NCI-H146 (cell line): ENCODE data around the gene CPVL.

Experiments
- DNase-seq: peaks from one replicate; lab custom pipeline; 2025; lab: John Stamatoyannopoulos, UW

The CPVL gene

DNA sequence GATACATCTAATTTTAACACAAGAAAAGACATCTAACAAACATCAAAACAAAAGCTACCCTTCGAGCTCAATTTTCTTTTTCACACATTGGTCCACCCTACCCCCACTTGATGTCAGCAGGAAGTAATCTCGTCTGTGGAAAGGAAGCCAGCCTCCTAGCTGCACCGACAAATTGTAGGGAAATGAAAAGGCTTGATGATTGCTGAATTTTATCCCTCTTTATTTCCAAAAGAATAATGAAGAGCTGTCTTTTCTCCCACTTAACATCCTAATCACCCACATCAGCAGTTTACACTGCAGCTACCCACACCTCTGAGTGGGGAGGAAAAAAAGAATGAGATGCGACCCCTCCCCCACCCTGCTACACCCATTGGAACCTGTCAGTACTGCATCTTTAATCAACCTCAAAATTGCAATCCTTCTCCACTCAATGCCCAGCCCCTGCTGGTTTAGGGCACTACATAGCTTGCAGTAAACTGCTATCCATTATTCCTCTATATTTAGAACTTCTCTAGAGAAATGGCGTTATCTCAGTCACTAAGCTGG lies 10.6 kb upstream of the CPVL start:
- no peak for DNase-seq

DNA sequence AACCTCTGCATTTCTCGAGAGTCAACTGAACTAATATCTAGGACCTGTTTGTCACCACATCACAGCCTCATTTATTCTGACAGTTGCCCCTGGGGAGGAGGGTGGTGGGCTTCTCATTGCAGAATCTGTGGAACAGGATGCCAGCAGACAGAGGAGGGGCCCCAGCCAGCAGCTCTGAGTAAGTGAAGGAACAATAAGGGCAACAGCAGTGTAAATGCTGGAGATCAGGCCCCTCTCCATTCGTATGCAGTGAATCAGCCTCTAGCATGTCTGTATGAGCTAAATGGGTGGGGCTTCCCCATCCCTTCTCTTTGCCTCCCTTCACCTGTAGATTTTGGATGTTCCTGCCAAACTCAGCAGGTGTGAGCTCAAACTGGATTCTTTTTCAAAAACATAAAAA lies 7.7 kb upstream of the CPVL start:
- no peak for DNase-seq

DNA sequence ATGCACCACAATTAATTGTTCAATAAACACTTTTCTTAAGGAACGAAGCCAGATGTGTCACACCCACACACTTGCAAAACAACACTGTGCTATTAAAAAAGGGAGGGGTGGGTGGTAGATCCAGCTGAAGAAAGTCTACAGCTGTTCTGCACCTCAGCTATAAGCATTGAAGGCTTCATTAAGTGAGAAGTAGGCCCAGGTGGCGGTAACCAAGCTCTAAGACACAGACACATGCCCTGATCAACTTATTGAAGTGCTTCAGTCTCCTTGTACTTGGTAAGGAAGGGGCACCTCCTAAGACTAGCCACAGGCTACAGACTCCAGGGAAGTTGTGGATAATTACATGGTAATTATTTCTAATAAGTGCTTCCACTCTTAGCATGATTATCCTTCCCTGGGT lies 4.5 kb upstream of the CPVL start:
- no peak for DNase-seq

DNA sequence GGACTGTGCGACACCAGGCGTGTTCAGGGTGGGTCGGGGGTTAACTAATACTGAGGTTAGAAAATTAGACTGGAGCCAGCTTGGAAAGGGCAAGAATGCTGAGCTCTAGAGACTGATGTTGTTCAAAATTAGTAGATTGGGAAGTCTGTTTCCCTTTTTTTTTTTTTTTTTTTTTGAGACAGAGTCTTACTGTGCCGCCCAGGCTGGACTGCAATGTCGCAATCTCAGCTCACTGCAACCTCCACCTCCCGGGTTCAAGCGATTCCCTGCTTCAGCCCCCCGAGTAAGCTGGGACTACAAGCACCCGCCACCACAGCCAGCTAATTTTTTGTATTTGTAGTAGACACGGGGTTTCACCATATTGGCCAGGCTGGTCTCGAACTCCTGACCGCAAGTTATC lies 2.7 kb upstream of the CPVL start:
- no peak for DNase-seq

DNA sequence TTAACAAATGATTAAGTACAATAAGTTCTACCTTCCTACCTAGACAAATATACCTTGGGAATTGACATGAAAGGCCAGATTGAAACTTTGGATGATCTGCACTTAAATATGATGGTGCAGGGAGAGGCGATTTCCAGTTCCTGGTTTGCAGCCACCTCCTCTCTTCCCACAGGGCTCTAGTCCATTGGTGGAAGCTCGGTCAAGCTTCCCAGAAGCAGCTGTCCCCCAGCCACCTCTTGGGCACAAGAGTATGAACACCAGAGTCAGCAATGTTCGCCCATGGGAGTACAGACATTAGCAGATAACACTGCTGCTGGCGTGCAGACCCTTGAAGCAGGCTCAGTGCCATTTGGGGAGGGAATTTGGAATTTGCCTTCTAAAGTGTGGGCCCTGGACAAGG lies 1.5 kb upstream of the CPVL start:
- no peak for DNase-seq

DNA sequence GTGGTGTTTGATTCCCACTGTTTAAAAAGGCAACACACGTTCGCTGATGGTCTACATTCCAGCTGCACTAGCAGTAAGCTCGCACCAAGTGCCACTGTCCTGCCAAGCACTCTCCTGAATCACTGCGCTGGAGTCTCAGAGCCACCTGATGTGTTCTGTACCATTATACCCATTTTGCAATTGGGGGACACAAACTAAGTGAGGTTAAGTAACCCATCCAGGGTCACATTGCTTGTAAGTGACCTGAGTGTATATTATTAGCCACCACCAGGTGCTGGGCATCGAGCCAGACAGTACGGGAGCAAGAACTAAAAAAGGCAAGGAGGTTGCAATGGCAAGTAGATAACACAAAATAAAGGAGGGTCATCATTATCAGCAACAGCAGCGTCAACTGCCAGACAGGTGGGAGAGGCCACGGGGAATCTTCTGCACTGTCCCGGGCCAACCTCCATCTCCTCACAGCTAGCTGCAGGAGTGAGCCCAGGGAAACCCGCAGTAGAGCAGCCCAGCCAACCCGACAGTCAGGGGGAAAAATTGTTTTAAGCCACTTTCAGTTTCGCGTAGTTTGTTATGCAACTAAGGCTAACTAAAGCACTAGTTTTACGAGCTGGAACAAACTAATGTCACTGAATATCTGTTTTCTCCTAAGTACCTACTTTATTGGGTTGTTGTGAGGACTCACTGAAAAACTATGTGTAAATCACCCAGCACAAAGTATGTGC lies 712 bp upstream of the CPVL start:
- DNase-seq = peak; percentile 65

DNA sequence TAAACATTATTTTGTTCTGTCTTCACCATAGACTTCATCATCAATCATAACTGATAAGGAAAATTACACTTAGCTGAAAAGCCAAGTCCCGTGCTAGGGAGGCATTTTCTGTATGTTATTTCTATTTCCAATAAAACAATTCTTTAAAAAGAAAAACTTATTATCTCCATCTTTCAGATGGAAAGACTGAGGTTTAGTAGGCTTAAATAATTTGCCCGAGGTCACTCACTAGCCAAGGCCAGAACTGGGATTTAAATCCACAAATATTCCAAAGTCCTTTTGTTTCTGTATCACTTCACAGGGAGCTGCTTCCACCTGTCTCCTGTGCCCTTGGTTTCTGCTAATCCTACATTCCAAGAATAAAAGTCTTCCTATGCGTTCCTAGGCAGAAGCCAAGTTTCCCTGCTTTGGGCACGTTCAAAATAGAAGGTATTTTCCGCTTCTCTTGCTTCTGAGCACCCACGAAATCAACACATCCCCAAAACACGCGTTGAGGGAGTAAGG lies 732 bp downstream of the CPVL start:
- DNase-seq = no peak

DNA sequence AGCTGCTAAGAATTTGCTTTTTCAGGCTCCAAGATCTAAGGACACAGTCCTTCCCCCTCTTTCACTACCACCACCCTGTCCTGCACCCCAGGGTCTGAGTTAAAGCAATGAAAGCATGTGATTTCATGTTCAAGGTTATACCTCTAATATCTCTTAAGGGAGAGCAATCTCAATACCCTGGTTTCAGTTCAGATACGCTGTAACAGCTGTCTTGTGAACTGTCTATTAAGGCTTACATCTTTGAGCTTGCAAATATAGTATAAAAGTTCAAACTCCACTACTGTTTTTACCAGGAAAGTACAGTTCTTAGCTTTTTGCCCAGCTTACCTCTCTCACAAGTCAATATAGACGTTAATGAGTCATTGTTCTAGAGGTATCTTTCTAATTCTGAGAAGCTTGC lies 2.6 kb downstream of the CPVL start:
- DNase-seq = no peak

DNA sequence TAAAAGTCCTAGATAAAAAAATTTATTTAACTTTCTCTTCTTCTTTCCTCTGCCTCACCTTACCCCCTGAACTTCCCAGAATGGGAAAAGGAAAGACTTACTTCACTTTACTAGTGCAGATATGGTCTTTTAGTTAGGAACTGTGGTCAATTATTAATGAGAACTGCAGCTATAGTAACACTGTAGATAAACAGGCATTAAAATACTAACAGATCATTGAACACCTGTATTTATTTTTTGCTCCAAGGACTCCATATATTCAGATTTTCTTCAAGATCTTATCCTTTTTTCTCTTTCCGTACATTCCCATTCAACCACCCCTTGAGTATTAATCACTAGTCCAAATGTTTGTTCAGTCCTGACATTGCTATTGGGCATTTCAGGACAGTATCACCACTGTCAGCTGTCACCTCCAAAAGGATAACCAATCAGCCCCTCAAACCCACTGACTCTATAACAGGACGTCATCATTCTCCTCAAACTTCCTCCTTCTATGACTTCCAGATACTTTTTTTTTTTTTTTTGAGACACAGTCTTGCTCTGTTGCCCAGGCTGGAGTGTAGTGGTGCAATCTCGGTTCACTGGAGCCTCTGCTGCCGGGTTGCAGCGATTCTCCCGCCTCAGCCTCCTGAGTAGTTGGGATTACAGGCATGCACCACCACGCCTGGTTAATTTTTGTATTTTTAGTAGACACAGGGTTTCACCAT lies 4.2 kb downstream of the CPVL start:
- no peak for DNase-seq

DNA sequence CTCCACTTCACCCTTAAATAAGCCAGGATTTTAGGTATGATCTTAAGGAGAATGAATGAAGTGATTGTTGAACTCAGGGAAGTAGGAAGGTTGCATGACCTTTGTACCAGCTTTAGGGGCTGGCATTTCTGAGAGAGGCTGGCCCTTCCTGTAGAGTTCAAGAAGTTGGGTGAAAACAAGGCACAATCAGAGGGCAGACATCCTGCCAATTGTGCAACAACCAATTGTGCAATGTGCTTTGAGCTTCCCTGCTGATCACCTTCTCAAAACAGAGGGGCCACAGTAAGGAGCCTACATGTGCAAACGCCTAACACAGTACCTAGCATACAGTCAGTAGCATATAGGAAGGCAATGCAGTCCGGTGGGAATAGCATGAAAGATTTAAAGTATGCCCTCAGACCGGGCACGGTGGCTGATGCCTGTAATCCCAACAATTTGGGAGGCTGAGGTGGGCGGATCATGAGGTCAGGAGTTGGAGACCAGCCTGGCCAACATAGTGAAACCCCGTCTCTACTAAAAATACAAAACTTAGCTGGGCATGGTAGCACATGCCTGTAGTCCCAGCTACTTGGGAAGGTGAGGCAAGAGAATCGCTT lies 5.4 kb downstream of the CPVL start:
- DNase-seq = no peak

DNA sequence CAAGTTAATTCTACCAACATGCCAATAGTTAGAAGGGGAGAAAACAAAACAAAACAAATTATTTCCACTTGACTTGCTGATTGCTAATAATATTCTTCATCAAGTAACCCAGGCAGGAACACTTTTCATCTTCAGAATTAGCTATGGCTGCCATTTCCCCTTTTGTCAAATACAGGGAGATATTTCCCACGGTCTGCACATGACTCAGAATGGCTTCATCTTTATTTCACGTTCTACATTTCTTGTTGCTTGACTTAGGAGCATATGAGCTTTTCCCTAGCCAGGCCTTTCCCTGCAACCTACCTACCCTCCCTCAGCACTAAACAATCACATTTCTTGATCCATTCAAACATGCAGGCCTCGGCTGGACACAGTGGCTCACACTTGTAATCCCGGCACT lies 6.5 kb downstream of the CPVL start:
- DNase-seq = no peak

DNA sequence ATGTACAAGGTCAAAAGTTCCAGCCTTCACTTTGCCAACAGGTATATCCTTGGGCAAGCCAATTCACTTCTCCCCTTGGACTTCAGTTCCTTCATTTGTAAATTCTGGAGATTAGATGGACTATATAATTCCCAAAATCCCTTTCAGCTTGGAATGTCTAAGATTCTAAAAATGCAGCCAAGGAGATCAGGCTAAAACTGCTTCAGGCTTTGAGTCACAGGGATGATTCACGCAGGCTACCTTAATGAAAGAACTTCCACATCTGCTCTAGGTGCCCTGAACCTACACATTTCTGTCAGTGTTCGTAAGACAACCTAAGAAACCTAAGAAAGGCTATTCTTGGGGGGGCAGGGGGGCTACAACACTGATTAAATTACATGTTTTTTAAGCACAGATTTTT lies 7.1 kb downstream of the CPVL start:
- no peak for DNase-seq

DNA sequence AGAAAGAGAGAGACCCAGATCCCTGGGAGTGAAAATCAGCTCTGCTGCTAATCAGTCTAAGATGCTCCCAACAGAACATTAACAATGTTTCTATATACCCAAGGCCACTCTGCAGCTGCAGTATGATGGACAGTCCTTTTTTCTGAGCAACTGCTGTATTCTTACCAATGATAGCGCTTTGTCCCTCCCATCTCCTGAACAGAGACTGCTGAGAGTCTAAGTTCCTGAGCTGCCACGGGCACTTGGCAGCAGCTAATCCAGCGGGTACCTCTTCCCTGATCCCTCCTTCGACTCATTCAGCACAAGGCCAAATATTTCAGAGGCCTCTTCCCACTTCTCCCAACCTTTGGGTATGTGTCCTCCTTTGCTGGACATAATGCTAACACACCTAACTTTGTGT lies 7.7 kb downstream of the CPVL start:
- no peak for DNase-seq

DNA sequence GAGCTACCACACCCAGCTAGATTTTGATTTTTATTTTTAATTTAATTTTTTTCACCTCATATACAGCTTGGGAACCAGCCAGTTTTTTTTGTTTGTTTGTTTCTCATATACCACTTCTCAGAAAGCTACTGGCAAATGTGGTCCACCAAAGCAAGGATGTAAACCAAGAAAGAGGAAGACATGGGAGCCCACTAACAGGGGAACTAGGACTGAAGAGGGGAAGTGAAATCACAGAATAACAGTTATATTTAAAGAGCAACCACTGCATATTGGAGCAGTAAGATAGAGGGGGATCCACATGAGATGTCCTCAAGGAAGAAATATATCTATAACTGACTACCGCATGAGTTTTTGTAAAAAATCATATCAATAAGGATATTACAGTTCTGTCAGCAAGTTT lies 10.5 kb downstream of the CPVL start:
- DNase-seq = no peak

DNA sequence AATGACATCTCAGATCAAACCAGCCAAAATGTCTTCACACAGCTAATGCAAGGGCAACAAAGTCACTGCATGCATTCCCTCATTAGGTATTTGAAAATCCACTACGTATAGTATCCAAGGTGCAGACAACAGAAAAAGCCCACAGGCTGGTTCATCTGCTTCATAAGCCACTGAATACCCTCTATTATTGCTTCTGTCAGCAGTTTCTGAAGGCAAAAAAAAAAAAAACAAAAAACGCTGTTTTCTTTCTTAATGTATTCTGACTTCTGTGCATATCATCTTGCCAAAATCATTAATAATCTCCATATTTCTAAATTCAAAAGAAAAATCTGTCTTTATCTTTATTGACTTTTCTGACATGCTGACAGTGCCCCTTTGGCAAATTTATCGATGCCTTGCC lies 13.4 kb downstream of the CPVL start:
- DNase-seq = no peak

DNA sequence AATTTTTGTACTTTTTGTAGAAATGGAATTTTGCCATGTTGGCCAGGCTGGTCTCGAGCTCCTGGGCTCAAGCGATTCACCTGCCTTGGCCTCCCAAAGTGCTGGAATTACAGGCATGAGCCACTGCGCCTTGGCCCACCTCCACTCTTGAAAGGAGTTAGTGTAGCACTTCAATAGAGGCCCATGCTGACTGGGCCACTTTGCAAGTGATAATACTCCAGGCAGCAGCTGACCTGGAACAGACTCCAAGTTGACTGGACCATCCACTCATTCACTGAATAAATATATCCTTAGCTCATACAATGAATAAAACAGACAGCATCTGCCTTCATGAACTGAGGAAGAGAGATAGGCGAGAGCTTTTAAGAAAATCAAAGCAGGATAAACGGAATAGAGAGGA lies 14.7 kb downstream of the CPVL start:
- no peak for DNase-seq

DNA sequence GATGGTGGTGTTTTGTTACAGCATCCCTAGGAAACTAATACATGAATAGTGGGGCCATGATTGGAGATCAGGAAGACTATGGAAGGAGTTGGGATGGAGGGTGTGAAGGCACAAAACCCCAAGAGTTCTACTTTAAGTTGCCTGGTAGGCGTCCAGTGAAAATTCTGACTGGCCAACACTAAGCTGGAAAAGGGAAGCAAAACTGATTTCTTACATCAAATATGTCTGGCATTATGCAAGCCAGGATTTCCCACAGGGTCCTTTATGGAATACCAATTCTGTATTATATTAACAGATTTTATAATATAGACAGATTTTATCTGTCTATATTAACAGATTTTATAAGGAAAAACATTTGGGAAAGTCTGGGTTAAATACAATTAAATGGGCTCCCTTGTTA lies 16.2 kb downstream of the CPVL start:
- DNase-seq = no peak

DNA sequence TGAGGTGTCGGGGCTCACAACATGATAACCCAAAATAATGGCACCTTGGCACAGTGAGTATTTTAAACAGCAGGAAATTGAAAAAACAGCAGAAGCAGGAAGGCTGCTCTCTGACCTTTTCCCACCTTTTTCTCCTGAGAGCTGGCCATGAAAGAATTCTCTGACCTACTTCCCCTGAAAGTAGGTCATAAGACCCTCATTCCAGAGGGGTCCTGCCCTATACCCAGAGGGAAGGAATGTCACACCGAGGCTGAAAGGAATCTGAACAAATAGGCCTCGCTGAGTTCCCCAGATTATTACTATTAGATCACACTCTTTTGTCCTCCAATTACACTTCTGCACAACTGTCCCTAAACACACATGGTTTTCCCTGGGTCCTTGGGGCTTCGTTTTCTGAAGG lies 18.8 kb downstream of the CPVL start:
- DNase-seq = no peak

DNA sequence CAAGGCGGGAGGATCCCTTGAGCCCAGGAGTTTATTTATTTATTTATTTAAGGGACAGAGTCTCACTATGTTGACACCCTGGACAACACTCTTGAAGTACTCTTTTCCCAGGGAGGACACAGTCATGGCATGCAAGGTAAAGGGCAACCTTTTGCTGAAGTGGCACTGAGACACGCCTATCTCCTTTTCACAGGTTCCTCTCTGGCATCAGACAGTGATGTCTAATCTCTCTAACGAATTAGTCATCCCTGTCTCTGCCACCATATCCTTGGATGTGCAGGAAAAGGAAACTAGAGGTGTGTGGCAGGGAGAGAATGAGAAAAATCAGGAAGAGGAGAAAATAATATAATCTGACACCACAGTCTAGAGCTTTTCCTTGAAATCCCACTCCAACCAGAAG lies 19.5 kb downstream of the CPVL start:
- DNase-seq = no peak

DNA sequence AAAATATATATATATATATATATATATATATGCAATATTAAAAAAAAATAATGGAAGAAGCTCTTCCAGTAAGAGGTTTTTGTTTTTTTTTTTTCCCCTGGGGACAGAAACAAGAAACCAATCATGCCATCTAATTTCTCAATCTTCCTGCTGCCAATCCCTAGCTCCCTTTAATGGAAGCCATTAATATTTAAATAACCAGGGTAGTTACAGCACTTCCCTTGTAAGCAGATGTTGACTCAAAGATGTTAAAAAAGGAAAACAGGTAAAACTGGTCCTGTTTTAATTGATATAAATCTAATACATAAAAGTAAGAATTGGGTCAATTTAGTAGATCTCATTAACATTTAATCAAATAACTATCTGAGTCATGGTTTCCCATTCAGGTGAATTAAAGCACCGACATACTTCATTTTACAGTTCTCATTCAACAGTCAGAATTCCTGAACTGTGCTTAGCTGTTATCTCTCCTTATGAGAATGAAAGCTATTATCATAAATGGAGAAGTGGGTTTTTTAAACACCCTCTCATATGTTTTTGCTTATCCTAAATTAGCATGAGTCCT lies 22.6 kb downstream of the CPVL start:
- DNase-seq = no peak

DNA sequence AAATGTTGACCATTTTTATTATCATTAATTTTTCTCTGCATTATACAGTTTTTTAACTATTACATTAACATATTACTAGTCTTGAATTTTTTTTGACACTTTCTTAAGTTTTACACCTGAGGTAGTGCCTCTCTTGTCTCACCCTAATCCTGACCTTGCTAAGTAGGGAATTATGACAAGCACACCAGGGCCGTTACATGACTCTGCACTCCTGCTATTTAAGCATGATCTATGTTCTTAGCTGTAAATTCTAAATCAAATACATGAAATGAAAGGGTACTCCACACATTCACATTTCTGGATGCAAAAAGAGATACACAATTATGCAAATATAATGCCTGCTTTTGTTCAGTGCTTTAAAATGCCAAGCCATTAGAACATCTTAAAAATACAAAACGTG lies 23.6 kb downstream of the CPVL start:
- DNase-seq = no peak

DNA sequence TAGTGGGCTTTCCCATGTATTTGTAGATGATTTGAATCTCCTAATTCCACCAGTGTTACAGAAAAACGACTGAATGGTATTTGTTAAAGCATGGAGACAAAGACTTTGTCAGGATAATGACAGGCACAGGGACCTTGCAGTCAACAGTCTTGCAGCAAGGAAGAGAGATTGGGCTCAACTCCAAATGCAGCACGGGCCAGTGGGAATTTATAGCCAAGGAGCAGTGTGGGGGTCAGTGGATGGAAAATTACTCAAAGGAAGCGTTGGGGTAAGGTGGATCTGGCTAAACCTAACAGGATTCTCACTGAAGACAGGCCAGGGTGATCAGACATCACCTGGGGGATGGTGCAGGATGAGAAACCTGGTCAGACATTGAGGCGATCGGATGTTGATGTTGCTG lies 24.3 kb downstream of the CPVL start:
- no peak for DNase-seq

DNA sequence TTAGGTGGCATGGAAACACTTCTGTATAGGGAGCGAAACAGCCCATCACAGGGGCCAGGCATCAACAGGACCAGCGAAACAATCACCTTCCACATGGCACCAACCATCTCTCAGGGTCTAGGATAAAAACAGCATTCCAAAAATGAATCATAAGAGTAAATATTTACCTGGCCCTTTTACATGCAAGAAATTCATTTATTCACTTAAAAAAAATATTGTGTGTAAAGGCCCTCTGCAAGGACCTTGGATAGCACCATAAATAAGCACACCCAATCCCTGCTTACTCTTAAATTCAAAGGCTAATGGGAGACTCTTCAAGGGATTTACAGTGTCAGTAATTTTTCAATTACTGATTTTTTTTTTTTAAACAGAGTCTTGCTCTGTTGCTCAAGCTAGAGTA lies 25.4 kb downstream of the CPVL start:
- DNase-seq = no peak
